ENCODE measurements around the gene CWC22. TPM values are rescaled to one million over a fixed set of nuclear protein-coding genes. Genes with fewer than 3 reads are reported as not detected.

Gene CWC22
- total and polyA plus RNA-seq, 2 donors (not counting 3 experiments of a cell fraction or from before 2014, with no cell fraction given): 1.8 to 15.7 TPM

DNA sequence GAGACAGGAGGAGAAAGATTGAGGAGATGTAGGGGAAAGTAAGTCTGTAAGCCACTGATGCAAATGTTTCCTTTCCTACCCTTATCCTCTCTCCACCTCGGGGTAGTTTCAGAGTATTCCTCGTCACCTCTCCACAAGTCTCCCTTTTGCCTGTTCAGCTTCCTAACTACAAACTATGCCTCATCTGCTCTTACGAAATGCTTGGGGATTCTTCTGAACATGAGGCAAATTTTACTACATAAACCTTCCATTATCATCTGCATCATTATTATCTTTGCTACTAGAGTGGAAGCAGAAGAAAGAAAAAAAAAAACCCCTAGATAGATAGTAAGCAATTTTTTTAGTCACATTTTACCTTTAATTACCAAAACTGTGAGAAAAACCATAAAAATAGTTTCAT lies 43.1 kb upstream of the CWC22 start:
- ChIA-PET CTCF (no interaction called here), POLR2A (no interaction called here)
- H3K27ac ChIP-seq (ENCODE audit: insufficient read depth, low read depth, low read length): no peak overlapping the region
- no peaks in the 10 kb centered on the region for H3K9me1 ChIP-seq (replicated peaks; ENCODE audit: control insufficient read depth, extremely low read depth, insufficient read depth, low read length)
- no peak overlapping the region for H3K9ac ChIP-seq (replicated peaks; ENCODE audit: extremely low read depth, insufficient read depth, low read length)
- no peaks in the 10 kb centered on the region for H3K79me2 ChIP-seq (ENCODE audit: control insufficient read depth, insufficient read depth, low read length)
- FAIRE-seq (no peak), DNase-seq (ENCODE audit: low read depth, low spot score) (no peak)
- no peaks in the 10 kb centered on the region for H3K4me1 ChIP-seq (ENCODE audit: control insufficient read depth, extremely low read depth, insufficient read depth, low read length)
- BruUV-seq (replicated peaks): no TSS peak
- intact Hi-C loops (cut with micrococcal nuclease) (no loop called here), dilution Hi-C loops (cut with MboI; ENCODE audit: extremely low pct_ligation_motif_present, low sequenced_read_pairs) (no loop called here)
- TF ChIP-seq POLR2AphosphoS5 (IDR thresholded peaks at IDR 0.05; ENCODE audit: insufficient read depth, low read depth, low read length) (no peak), POLR2A (IDR thresholded peaks at IDR 0.05; ENCODE audit: low read depth, low read length) (no peak), JUN (IDR thresholded peaks at IDR 0.05; ENCODE audit: borderline replicate concordance, insufficient read depth, insufficient read length, low read depth) (no peak), GATA2 (IDR thresholded peaks at IDR 0.05; ENCODE audit: insufficient read depth, insufficient read length, low read depth, low read length) (no peak), FOS (IDR thresholded peaks at IDR 0.05; ENCODE audit: borderline replicate concordance, insufficient read depth, low read length) (no peak), EZH2 (IDR thresholded peaks at IDR 0.05; ENCODE audit: borderline replicate concordance, low read depth, low read length, severe bottlenecking) (no peak), MYC (IDR thresholded peaks at IDR 0.05; ENCODE audit: low read depth, low read length) (no peak)
- TF ChIP-seq, protein P1, sequence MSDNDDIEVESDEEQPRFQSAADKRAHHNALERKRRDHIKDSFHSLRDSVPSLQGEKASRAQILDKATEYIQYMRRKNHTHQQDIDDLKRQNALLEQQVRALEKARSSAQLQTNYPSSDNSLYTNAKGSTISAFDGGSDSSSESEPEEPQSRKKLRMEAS (IDR thresholded peaks at IDR 0.05; ENCODE audit: insufficient read depth, insufficient read length): no peak
- TF ChIP-seq, protein P2, sequence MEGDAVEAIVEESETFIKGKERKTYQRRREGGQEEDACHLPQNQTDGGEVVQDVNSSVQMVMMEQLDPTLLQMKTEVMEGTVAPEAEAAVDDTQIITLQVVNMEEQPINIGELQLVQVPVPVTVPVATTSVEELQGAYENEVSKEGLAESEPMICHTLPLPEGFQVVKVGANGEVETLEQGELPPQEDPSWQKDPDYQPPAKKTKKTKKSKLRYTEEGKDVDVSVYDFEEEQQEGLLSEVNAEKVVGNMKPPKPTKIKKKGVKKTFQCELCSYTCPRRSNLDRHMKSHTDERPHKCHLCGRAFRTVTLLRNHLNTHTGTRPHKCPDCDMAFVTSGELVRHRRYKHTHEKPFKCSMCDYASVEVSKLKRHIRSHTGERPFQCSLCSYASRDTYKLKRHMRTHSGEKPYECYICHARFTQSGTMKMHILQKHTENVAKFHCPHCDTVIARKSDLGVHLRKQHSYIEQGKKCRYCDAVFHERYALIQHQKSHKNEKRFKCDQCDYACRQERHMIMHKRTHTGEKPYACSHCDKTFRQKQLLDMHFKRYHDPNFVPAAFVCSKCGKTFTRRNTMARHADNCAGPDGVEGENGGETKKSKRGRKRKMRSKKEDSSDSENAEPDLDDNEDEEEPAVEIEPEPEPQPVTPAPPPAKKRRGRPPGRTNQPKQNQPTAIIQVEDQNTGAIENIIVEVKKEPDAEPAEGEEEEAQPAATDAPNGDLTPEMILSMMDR (IDR thresholded peaks at IDR 0.05; ENCODE audit: extremely low read depth in 1 of 2, insufficient read depth in 1 of 2, low read depth in 1 of 2, low read length in 2 of 2): no peak
- H3K4me3 ChIP-seq (replicated peaks in 1 of 3; ENCODE audit: insufficient read depth in 1 of 3, low read depth in 1 of 3, low read length in 3 of 3): no peak overlapping the region
- no peaks in the 10 kb centered on the region for H3K27me3 ChIP-seq (ENCODE audit: control insufficient read depth in 2 of 2, insufficient read depth in 2 of 2, low read length in 2 of 2)
- no peaks in the 10 kb centered on the region for H3K9me3 ChIP-seq (replicated peaks; ENCODE audit: control insufficient read depth, insufficient read depth, low read length)
- H4K20me1 ChIP-seq (replicated peaks; ENCODE audit: control insufficient read depth, extremely low read depth, insufficient read depth, low read length): no peaks in the 10 kb centered on the region
- no peaks in the 10 kb centered on the region for H3K36me3 ChIP-seq (ENCODE audit: control insufficient read depth in 2 of 2, extremely low read depth in 1 of 2, insufficient read depth in 2 of 2, low read length in 2 of 2)
- H2AFZ ChIP-seq (ENCODE audit: low read depth, low read length): no peak overlapping the region
- H3K4me2 ChIP-seq (ENCODE audit: insufficient read depth, low read length): no peak overlapping the region
